Upper lobe of left lung (tissue), 4 donors: ENCODE results near the gene AACS.
"Not testable (repeated sequence)": the region's sequence is repeated elsewhere in the genome, so short reads cannot be mapped to it uniquely, and the experiment has no call there.

Experiments
- CTCF ChIP-seq, 6 experiments: fragments of 450-650 bp in 4 of 6; fragments of 200-600 bp in 2 of 6; sonication (generic) in 2 of 6; IDR thresholded peaks; one replicate each; pipeline ENCODE4 v1.5.1; 2016 to 2019; ENCODE audit warnings: antibody characterized with exemption in 6 of 6
- POLR2A ChIP-seq, 4 donors: fragments of 450-650 bp; IDR thresholded peaks; one replicate each; pipeline ENCODE4 v1.5.1; 2016 to 2017; ENCODE audit warnings: antibody characterized with exemption in 4 of 4, mild to moderate bottlenecking in 2 of 4
- POLR2AphosphoS5 ChIP-seq, 2 donors: sonication (generic); formaldehyde crosslinking; IDR thresholded peaks; one replicate each; pipeline ENCODE4 v1.5.1; 2017; ENCODE audit warnings: antibody characterized with exemption in 2 of 2

GRCh38 chr12:125112614-125113013 lies 47.4 kb downstream of the AACS start:
- not testable (repeated sequence) for TF ChIP-seq CTCF, POLR2AphosphoS5, POLR2A (IDR thresholded peaks at IDR 0.05)
